Sigmoid colon (tissue), 7 donors: Measurements from ENCODE around the gene VASP. TPM values are rescaled to one million over a fixed set of nuclear protein-coding genes. Genes with fewer than 3 reads are reported as not detected.

Experiments
- DNase-seq: peaks from one replicate; pipeline ENCODE4 v3.0.0-alpha.2; 2019
- H3K27ac ChIP-seq, 4 donors: fragments of 200-600 bp; sonication (generic); one replicate each; pipeline ENCODE4 v1.5.1; 2016 to 2019; ENCODE audit warnings: mild to moderate bottlenecking in 1 of 4
- H3K27me3 ChIP-seq, 3 donors: fragments of 200-600 bp; sonication (generic); one replicate each; pipeline ENCODE4 v1.5.1; 2019; ENCODE audit warnings: mild to moderate bottlenecking in 1 of 3
- H3K36me3 ChIP-seq, 4 donors: fragments of 200-600 bp; sonication (generic); one replicate each; pipeline ENCODE4 v1.5.1; 2016 to 2019
- H3K4me1 ChIP-seq, 4 donors: fragments of 200-600 bp; sonication (generic); one replicate each; pipeline ENCODE4 v1.5.1; 2017 to 2019
- H3K4me3 ChIP-seq, 4 donors: fragments of 200-600 bp; sonication (generic); one replicate each; pipeline ENCODE4 v1.5.1; 2017 to 2019; ENCODE audit warnings: mild to moderate bottlenecking in 2 of 4, moderate library complexity in 1 of 4
- H3K9me3 ChIP-seq, 4 donors: fragments of 200-600 bp in 3 of 4; sonication (generic) in 3 of 4; one replicate each; pipeline versions ENCODE4 v1.5.1 to v1.6.1; 2013 to 2019
- EP300 ChIP-seq, 4 donors: sonication (generic); formaldehyde crosslinking; IDR thresholded peaks; one replicate each; pipeline ENCODE4 v1.6.1; 2017; ENCODE audit warnings: antibody characterized with exemption in 4 of 4
- POLR2A ChIP-seq, 2 donors: fragments of 450-650 bp; IDR thresholded peaks; one replicate each; pipeline ENCODE4 v1.6.1; 2016; ENCODE audit warnings: antibody characterized with exemption in 2 of 2, mild to moderate bottlenecking in 2 of 2, moderate library complexity in 2 of 2
- POLR2AphosphoS5 ChIP-seq, 4 donors: sonication (generic); formaldehyde crosslinking; IDR thresholded peaks; one replicate each; pipeline ENCODE4 v1.6.1; 2017; ENCODE audit warnings: antibody characterized with exemption in 4 of 4
- WGBS, 2 donors: extraction: QIAGEN DNeasy Blood & Tissue Kit; methylation state at CpG; one replicate each; pipeline ENCODE4 v1.1.7; 2013; 5-methylcytosine and 5-hydroxymethylcytosine counted together
- intact Hi-C: fragments of 100-400 bp; cut with DNase I; formaldehyde crosslinking; loops from one replicate; pipeline ENCODE4 v1.15.1; 2023
- polyA plus RNA-seq, 3 donors: library from polyadenylated mRNA; stranded (reverse); fragments of 200-250 nt; gene quantifications; one replicate each; pipeline ENCODE4 v1.2.3, GENCODE V29; 2013
- total RNA-seq, 4 donors: library from RNA; depleted of rRNA; stranded (reverse); fragments of >200 nt; gene quantifications; one replicate each; pipeline ENCODE4 v1.1.0, GENCODE V29; 2016
- TF ChIP-seq, protein P1 (sequence below), 4 experiments: fragments of 450-650 bp in 3 of 4; fragments of 200-600 bp in 1 of 4; IDR thresholded peaks; one replicate each; pipeline ENCODE4 v1.5.1; 2016 to 2019; ENCODE audit warnings: antibody characterized with exemption in 4 of 4, mild to moderate bottlenecking in 3 of 4, moderate library complexity in 2 of 4
- donor health status: healthy with polysubstance abuse.
- donor health status: Bipolar disorder and iron deficiency.
- donor health status: healthy.

Gene VASP
- total and polyA plus RNA-seq, 7 donors: 101 to 223 (median 160) TPM

DNA sequence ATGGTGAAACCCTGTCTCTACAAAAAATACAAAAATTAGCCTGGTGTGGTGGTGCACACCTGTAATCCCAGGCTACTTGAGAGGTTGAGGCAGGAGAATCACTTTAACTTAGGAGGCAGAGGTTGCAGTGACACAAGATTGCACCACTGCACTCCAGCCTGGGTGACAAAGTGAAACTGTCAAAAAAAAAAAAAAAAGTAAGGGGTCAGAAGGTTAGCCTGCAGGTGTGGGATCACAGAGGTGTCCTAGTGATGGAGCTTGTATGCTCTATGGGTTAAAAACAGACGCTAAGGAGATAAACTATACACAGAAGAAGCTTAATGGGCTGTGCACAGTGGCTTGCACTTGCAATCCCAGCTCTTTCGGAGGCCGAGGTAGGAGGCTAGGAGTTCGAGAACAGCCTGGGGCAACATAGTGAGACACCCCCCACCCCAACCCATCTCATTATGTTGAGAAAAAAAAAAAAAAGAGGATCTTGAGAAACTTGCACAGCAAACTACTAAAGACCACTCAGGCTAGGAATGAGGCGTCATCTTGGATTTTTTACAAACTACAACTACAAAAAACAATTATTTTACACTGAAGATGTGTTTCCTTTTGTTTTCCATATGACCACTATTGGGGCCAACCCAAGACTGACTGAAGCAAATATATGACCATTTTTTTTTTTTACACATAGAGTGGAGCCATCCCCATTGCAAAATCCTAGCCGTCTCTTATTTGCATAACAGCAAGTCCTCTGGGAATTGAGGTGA, 31.6 kb upstream of the VASP start:
- H3K36me3 ChIP-seq: no peaks in the 10 kb centered on the region
- H3K27me3 ChIP-seq: no peaks in the 10 kb centered on the region
- H3K4me3 ChIP-seq: no peak overlapping the region
- WGBS, 2 donors: 63 to 79% methylated on average over 6 of the region's 6 CpGs
- intact Hi-C loops: no loop called here
- TF ChIP-seq, protein P1, sequence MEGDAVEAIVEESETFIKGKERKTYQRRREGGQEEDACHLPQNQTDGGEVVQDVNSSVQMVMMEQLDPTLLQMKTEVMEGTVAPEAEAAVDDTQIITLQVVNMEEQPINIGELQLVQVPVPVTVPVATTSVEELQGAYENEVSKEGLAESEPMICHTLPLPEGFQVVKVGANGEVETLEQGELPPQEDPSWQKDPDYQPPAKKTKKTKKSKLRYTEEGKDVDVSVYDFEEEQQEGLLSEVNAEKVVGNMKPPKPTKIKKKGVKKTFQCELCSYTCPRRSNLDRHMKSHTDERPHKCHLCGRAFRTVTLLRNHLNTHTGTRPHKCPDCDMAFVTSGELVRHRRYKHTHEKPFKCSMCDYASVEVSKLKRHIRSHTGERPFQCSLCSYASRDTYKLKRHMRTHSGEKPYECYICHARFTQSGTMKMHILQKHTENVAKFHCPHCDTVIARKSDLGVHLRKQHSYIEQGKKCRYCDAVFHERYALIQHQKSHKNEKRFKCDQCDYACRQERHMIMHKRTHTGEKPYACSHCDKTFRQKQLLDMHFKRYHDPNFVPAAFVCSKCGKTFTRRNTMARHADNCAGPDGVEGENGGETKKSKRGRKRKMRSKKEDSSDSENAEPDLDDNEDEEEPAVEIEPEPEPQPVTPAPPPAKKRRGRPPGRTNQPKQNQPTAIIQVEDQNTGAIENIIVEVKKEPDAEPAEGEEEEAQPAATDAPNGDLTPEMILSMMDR (IDR thresholded peaks at IDR 0.05): no peak
- TF ChIP-seq POLR2AphosphoS5 (IDR thresholded peaks at IDR 0.05): no peak
- TF ChIP-seq EP300 (IDR thresholded peaks at IDR 0.05): no peak
- peaks cover 0 to 13% (median 10%) of the 10 kb centered on the region in 4 donors for H3K4me1 ChIP-seq
- H3K27ac ChIP-seq: no peak overlapping the region
- no peaks in the 10 kb centered on the region for H3K9me3 ChIP-seq
- DNase-seq: no peak

- Histone ChIP-seq H3K4me1 (peaks cover 0 to 12% (median 8%) of the 10 kb centered on the region in 4 donors), H3K9me3 (no peaks in the 10 kb centered on the region), H3K4me3 (no peak overlapping the region), H3K27ac (no peak overlapping the region), H3K36me3 (no peaks in the 10 kb centered on the region), H3K27me3 (no peaks in the 10 kb centered on the region)
- 39 to 58% methylated on average over 5 of the region's 5 CpGs for WGBS, 2 donors
- TF ChIP-seq EP300 (IDR thresholded peaks at IDR 0.05): no peak
- TF ChIP-seq POLR2AphosphoS5 (IDR thresholded peaks at IDR 0.05): no peak
- TF ChIP-seq POLR2A (IDR thresholded peaks at IDR 0.05): no peak
- TF ChIP-seq, protein P1 (IDR thresholded peaks at IDR 0.05): no peak
- DNase-seq: no peak
- intact Hi-C loops: no loop called here
Observed at GRCh38 chr19:45476304-45476703, 31.0 kb upstream of the VASP start.

DNA sequence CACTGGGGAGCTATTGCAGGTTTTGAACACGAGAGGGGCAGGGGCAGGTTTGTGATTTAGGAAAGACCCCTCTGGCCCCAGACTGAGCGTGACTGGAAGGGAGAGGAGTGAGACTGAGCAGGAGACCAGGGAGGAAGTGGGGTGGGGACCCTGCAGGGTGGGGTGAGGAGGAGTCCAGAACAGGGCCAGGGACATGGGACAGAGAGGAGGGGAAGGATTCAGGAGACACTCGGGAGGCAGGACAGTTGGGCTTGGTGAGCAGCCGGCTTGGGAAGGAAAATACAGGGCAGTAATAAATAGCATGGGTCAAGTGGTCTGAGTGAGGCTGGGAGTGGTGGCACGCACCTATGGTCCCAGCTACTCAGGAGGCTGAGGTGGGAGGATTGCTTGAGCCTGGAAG, 30.1 kb upstream of the VASP start:
- H3K9me3 ChIP-seq: no peaks in the 10 kb centered on the region
- TF ChIP-seq POLR2A (IDR thresholded peaks at IDR 0.05) (no peak), EP300 (IDR thresholded peaks at IDR 0.05) (no peak), POLR2AphosphoS5 (IDR thresholded peaks at IDR 0.05) (no peak)
- TF ChIP-seq, protein P1 (IDR thresholded peaks at IDR 0.05): no peak
- no peak overlapping the region for H3K4me3 ChIP-seq
- 13 to 41% methylated on average over 5 of the region's 5 CpGs for WGBS, 2 donors
- intact Hi-C loops: no loop called here
- H3K27ac ChIP-seq: no peak overlapping the region
- peaks cover 0 to 12% (median 8%) of the 10 kb centered on the region in 4 donors for H3K4me1 ChIP-seq
- DNase-seq: no peak
- no peaks in the 10 kb centered on the region for H3K36me3 ChIP-seq
- no peaks in the 10 kb centered on the region for H3K27me3 ChIP-seq

- H3K4me3 ChIP-seq: peak overlapping the region in 3 of 4 donors; percentile 44 to 53 (median 51)
- H3K36me3 ChIP-seq: no peaks in the 10 kb centered on the region
- DNase-seq: no peak
- no peaks in the 10 kb centered on the region for H3K9me3 ChIP-seq
- H3K27ac ChIP-seq: peak overlapping the region; percentile 87 to 96 (median 91)
- 2 to 7% methylated on average over 12 of the region's 12 CpGs for WGBS, 2 donors
- intact Hi-C loops: loop anchor here (1.0 kb wide), 1 partner anchor 39 kb away; no protein-coding TSS in a partner anchor
- H3K27me3 ChIP-seq: no peaks in the 10 kb centered on the region
- peaks cover 0 to 12% (median 8%) of the 10 kb centered on the region in 4 donors for H3K4me1 ChIP-seq
- TF ChIP-seq POLR2A (IDR thresholded peaks at IDR 0.05) (no peak), POLR2AphosphoS5 (IDR thresholded peaks at IDR 0.05) (no peak), EP300 (IDR thresholded peaks at IDR 0.05) (no peak)
- TF ChIP-seq, protein P1 (IDR thresholded peaks at IDR 0.05): no peak
Observed at GRCh38 chr19:45477713-45478453, 29.4 kb upstream of the VASP start.
